Uterus (tissue), 4 donors: ENCODE measurements around the gene LKAAEAR1. TPM values are rescaled to one million over a fixed set of nuclear protein-coding genes. Genes with fewer than 3 reads are reported as not detected.

Experiments used
- DNase-seq, 2 donors: peaks; one replicate each; pipeline ENCODE4 v3.0.0-alpha.2; 2019 to 2020
- H3K27ac ChIP-seq, 2 donors: fragments of 200-600 bp; sonication (generic); 1 replicate in 1 of 2; 2 replicates in 1 of 2; pipeline ENCODE4 v1.5.1; 2016 to 2018
- H3K27me3 ChIP-seq, 2 donors: fragments of 200-600 bp; sonication (generic); one replicate each; pipeline ENCODE4 v1.5.1; 2018 to 2019; ENCODE audit warnings: control low read depth in 1 of 2
- H3K36me3 ChIP-seq, 2 donors: fragments of 200-600 bp; sonication (generic); one replicate each; pipeline ENCODE4 v1.5.1; 2019; ENCODE audit warnings: control low read depth in 1 of 2
- H3K4me1 ChIP-seq, 2 donors: fragments of 200-600 bp; sonication (generic); one replicate each; pipeline ENCODE4 v1.5.1; 2018 to 2019; ENCODE audit warnings: control low read depth in 1 of 2
- H3K4me3 ChIP-seq, 2 donors: fragments of 200-600 bp; sonication (generic); 1 replicate in 1 of 2; 2 replicates in 1 of 2; pipeline ENCODE4 v1.5.1; 2018 to 2019; ENCODE audit warnings: mild to moderate bottlenecking in 1 of 2
- H3K9me3 ChIP-seq, 2 donors: fragments of 200-600 bp; sonication (generic); one replicate each; pipeline ENCODE4 v1.5.1; 2019; ENCODE audit warnings: control low read depth in 1 of 2
- POLR2A ChIP-seq, 2 donors: fragments of 450-650 bp; IDR thresholded peaks; one replicate each; pipeline ENCODE4 v1.6.1; 2016; ENCODE audit warnings: antibody characterized with exemption in 2 of 2, mild to moderate bottlenecking in 1 of 2, moderate library complexity in 1 of 2
- intact Hi-C: fragments of 100-400 bp; cut with DNase I; formaldehyde crosslinking; loops from one replicate; pipeline ENCODE4 v1.15.1; 2023; ENCODE audit warnings: low total_unique reads
- total RNA-seq, 4 donors: library from RNA; depleted of rRNA in 3 of 4; stranded (reverse); fragments of >200 nt in 3 of 4; gene quantifications; one replicate each; pipeline versions ENCODE4 v1.1.0 to v1.2.4, GENCODE V29; 2014 to 2023
- TF ChIP-seq, protein P1 (sequence below), 4 experiments: fragments of 200-600 bp in 2 of 4; fragments of 450-650 bp in 2 of 4; sonication (generic) in 2 of 4; IDR thresholded peaks; one replicate each; pipeline ENCODE4 v1.5.1; 2016 to 2019; ENCODE audit warnings: antibody characterized with exemption in 4 of 4, mild to moderate bottlenecking in 2 of 4, moderate library complexity in 1 of 4
- donor health status: DM: yes; HTN: yes; CAD: no.

The LKAAEAR1 gene
- total RNA-seq, 4 donors from 2014 or later: not detected

DNA sequence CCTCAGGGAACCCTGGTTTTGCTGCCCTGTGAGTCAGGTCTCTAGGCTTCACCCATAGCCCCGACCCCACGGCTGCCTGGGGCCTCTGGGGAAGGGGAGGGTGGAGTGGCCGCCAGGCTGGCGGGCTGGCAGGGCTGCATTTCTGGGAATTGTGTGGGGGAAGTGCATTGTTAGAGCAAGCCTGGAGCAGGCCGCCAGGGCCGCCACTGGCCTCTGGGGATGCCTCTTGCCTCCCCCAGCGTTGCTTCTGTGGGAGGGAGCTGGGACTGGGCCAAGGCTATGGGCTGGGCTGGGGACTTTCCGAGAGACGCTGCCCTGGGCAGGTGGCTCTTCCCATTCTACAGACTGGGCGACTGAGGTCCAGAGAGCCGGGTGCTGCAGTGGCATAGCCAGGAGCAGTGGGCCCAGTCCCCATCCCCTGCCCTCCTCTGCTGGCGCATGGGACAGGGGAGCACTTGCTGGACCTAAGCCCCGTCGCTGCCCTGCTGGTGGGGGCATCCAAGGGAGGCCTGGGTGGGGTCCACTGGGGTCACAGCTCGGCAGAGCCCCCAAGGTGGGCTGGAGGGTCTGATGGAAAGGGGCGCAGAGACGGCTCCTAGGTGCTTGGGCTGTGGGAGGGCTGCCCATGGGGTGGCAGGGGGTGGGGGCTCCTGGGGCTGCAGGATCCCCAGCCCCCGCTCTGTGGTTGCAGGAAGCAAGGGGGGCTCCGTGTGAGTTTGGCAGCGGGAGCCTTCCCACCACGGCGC, 28.1 kb downstream of the LKAAEAR1 start:
- no peaks in the 10 kb centered on the region for H3K27me3 ChIP-seq
- H3K27ac ChIP-seq: peak overlapping the region; percentile 55
- H3K4me3 ChIP-seq: no peak overlapping the region

DNA sequence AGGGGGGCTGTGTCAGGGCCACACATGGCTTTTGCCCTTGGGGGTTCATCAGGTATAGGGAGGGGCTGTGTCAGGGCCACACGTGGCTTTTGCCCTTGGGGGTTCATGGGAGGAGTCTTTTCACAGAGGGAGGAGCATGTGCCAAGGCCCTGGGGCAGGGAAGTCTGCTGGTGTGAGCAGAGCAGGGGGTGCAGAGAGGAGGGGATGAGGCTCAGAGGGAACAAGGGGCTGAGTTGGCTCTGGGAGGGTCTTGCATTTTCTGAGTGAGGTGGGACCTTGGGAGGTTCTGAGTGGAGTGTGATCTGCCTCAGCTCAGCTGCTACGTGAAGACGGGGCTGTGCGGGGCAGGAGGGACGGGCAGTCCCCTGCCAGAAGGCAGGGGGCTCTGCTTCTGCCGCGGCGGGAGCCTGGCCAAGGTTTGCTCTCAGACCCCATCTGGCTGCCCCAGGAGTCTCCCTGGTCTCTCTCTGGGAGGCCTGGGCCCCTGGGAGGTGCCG, 28.8 kb downstream of the LKAAEAR1 start:
- Histone ChIP-seq H3K27ac (peak overlapping the region; percentile 55), H3K36me3 (no peaks in the 10 kb centered on the region), H3K4me1 (peaks cover 0 to 9% of the 10 kb centered on the region in 2 donors), H3K4me3 (no peak overlapping the region), H3K27me3 (no peaks in the 10 kb centered on the region), H3K9me3 (no peaks in the 10 kb centered on the region)
- TF ChIP-seq, protein P1, sequence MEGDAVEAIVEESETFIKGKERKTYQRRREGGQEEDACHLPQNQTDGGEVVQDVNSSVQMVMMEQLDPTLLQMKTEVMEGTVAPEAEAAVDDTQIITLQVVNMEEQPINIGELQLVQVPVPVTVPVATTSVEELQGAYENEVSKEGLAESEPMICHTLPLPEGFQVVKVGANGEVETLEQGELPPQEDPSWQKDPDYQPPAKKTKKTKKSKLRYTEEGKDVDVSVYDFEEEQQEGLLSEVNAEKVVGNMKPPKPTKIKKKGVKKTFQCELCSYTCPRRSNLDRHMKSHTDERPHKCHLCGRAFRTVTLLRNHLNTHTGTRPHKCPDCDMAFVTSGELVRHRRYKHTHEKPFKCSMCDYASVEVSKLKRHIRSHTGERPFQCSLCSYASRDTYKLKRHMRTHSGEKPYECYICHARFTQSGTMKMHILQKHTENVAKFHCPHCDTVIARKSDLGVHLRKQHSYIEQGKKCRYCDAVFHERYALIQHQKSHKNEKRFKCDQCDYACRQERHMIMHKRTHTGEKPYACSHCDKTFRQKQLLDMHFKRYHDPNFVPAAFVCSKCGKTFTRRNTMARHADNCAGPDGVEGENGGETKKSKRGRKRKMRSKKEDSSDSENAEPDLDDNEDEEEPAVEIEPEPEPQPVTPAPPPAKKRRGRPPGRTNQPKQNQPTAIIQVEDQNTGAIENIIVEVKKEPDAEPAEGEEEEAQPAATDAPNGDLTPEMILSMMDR (IDR thresholded peaks at IDR 0.05): no peak
- intact Hi-C loops: no loop called here
- DNase-seq: no peak

More for the DNA sequence above, 28.1 kb downstream of the LKAAEAR1 start:
- H3K36me3 ChIP-seq: no peaks in the 10 kb centered on the region
- peak in 1 of 2 donors; percentile 66 for DNase-seq
- intact Hi-C loops: no loop called here
- TF ChIP-seq, protein P1 (IDR thresholded peaks at IDR 0.05): no peak
- H3K4me1 ChIP-seq: peaks cover 0 to 9% of the 10 kb centered on the region in 2 donors
- no peaks in the 10 kb centered on the region for H3K9me3 ChIP-seq

DNA sequence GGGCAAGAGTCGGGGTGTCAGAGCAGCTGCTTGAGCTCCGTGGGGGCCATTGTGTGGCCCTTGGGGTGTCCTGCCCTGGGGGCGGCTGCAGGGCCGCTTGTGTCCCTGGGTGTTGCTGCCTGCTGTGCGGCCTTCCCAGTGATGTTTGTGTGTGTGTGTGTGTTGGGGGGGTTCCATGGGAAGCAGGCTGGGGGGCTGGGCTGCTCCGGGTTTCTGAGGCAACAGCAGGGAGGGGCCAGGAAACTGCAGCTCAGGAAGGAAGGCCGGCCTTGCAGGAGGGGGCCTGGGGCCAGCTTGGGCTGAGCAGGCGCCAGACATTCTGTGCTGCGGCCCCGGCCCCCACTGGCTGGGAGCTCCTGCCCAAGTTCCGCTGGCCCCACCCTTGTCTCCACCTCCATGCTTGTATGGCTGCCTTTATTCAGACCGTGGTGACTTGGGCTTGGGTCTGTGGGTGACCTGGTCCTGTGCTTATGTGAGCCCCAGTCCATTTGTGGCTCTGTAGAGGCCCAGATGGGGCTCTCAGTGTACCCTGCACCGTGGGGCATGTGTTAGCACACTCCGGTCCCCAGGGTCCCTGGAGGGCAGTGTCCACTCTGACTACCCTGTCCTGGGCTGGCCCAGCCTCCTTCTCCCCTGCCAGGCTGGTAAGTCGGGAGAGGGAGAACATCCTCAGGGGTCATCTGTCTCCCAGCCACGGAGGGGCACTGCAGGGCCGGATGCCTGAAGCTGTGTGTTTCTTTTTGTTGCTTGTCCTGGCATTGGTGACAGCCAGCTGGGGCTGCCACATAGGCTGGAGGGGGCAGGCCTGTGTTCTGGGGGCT, 30.1 kb downstream of the LKAAEAR1 start:
- intact Hi-C loops: no loop called here
- H3K9me3 ChIP-seq: no peaks in the 10 kb centered on the region
- DNase-seq: peak in 1 of 2 donors; percentile 74
- no peaks in the 10 kb centered on the region for H3K27me3 ChIP-seq
- H3K36me3 ChIP-seq: no peaks in the 10 kb centered on the region
- H3K4me1 ChIP-seq: peaks cover 0 to 13% of the 10 kb centered on the region in 2 donors
- peak overlapping the region; percentile 62 to 71 for H3K27ac ChIP-seq
- H3K4me3 ChIP-seq: no peak overlapping the region
- TF ChIP-seq POLR2A (IDR thresholded peaks at IDR 0.05): no peak
- TF ChIP-seq, protein P1 (IDR thresholded peaks at IDR 0.05): no peak

DNA sequence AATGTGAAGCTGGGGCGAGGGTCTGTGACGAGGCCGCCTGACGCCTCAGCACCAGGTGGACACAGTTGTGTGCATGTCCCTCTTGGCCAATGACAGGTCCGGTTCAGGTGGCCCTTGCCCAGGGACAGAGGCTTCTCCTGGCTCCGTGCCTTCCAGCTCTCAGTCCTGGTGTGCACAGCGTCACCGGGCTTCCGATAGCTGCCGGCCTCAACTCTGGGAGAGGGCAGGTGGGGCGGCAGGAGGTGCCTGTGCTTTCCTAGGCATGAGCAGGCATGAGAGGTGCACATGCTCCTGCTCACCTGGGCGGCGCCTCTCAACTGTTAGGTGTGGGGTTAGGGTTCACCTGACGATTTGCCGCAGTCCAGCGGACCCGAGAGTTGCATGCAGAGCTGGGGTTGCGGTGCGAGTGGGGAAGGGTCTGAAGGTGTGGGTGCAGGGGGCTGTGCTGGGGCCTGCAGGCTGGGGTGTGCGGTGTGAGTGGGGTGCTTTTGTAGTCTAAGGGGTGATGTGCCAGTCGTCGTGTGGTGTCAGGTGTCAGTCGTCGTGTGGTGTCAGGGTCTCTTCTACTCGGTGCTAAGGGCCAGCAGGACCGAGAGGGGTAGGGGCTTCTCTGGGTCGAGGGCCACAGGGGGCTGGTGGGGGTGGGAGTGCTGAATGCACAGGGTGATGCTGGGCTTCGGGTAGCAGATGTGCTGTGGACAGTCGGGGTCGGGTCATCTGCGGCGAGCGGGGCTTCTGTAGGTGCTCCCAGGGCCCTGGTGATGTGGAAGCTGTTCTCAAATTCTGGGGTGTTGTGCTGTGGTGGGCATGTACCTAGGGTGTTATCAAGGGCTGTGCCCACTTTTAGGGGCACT, 31.0 kb downstream of the LKAAEAR1 start:
- H3K4me1 ChIP-seq: peaks cover 0 to 19% of the 10 kb centered on the region in 2 donors
- TF ChIP-seq POLR2A (IDR thresholded peaks at IDR 0.05): no peak
- TF ChIP-seq, protein P1 (IDR thresholded peaks at IDR 0.05): no peak
- H3K9me3 ChIP-seq: no peaks in the 10 kb centered on the region
- intact Hi-C loops: no loop called here
- peak overlapping the region; percentile 62 to 71 for H3K27ac ChIP-seq
- DNase-seq: no peak
- no peaks in the 10 kb centered on the region for H3K36me3 ChIP-seq
- H3K4me3 ChIP-seq: no peak overlapping the region
- no peaks in the 10 kb centered on the region for H3K27me3 ChIP-seq
